Pancreas (tissue), 10 donors: ENCODE data around the gene PDP2. TPM values are rescaled to one million over a fixed set of nuclear protein-coding genes. Genes with fewer than 3 reads are reported as not detected.
"Not testable (repeated sequence)": the region's sequence is repeated elsewhere in the genome, so short reads cannot be mapped to it uniquely, and the experiment has no call there.

Experiments
- ATAC-seq, 4 donors: fragments of 200-7000 bp; cut with Tn5 transposase; one replicate each; pipeline versions ENCODE4 v1.8.0 to v1.9.1; 2020; ENCODE audit warnings: mild to moderate bottlenecking in 4 of 4, moderate library complexity in 4 of 4
- DNase-seq, 6 donors: peaks; one replicate each; pipeline ENCODE4 v3.0.0-alpha.2; 2020
- FAIRE-seq: peaks from 2 replicates; lab custom pipeline; 2012; peaks lifted over from hg19 to GRCh38; lab: Jason Lieb, UNC
- H3K27ac ChIP-seq, 4 donors: fragments of 200-600 bp; sonication (generic); 1 replicate in 3 of 4; 2 replicates in 1 of 4; pipeline versions ENCODE4 v1.5.0 to v1.8.0; 2020
- H3K27me3 ChIP-seq, 4 donors: fragments of 200-600 bp; one replicate each; pipeline ENCODE4 v1.8.0; 2021
- H3K36me3 ChIP-seq, 3 donors: fragments of 200-600 bp; sonication (generic) in 1 of 3; one replicate each; pipeline versions ENCODE4 v1.5.0 to v1.8.0; 2020 to 2021
- H3K4me1 ChIP-seq, 3 donors: fragments of 200-600 bp; one replicate each; pipeline ENCODE4 v1.8.0; 2021
- H3K4me3 ChIP-seq, 4 donors: fragments of 200-600 bp; sonication (generic) in 2 of 4; one replicate each; pipeline versions ENCODE4 v1.5.0 to v1.8.0; 2020 to 2021
- H3K9me3 ChIP-seq, 4 donors: fragments of 200-600 bp; one replicate each; pipeline ENCODE4 v1.8.0; 2021
- WGBS, 2 donors: extraction: QIAGEN DNeasy Blood & Tissue Kit; methylation state at CpG; one replicate each; pipeline ENCODE4 v1.1.7; 2013; 5-methylcytosine and 5-hydroxymethylcytosine counted together
- intact Hi-C, 3 donors: fragments of 100-400 bp; cut with DNase I; formaldehyde crosslinking; loops; one replicate each; pipeline versions ENCODE4 v1.11.1 to v1.14.2; 2022
- polyA plus RNA-seq, 2 donors: library from polyadenylated mRNA; stranded (reverse); fragments of 200-250 nt; gene quantifications; one replicate each; pipeline ENCODE4 v1.2.3, GENCODE V29; 2013
- total RNA-seq, 6 donors: library from RNA; stranded (reverse); fragmentation: NEBNext Ultra II Directional in 4 of 6; extraction: Animal tissue kit (Norgen Biotek cat#: 25700) in 4 of 6; gene quantifications; one replicate each; pipeline versions ENCODE4 v1.2.1 to v1.2.4, GENCODE V29; 2021 to 2023
- TF ChIP-seq, protein P1 (sequence below), 4 donors: fragments of 200-600 bp; sonication (generic) in 3 of 4; IDR thresholded peaks; one replicate each; pipeline versions ENCODE4 v1.5.0 to v1.8.0; 2021; ENCODE audit warnings: antibody characterized with exemption in 4 of 4
- donor health status: healthy with polysubstance abuse.
- donor health status: DM: no; HTN: no; CAD: no; lungs with moderate emphysema.
- donor health status: DM: no; HTN: no; CAD: no.
- donor health status: control.
- donor health status: control.
- donor health status: Bipolar disorder and iron deficiency.
- donor health status: DM: yes; HTN: yes; CAD: no.
- donor health status: DM: no; HTN: no; CAD: no.
- donor health status: DM: no; HTN: no; CAD: no.
- donor health status: DM: yes; HTN: yes; CAD: no.

PDP2 gene
- total and polyA plus RNA-seq, 8 donors, result 1.6 to 8.5 (median 7.2) TPM

DNA sequence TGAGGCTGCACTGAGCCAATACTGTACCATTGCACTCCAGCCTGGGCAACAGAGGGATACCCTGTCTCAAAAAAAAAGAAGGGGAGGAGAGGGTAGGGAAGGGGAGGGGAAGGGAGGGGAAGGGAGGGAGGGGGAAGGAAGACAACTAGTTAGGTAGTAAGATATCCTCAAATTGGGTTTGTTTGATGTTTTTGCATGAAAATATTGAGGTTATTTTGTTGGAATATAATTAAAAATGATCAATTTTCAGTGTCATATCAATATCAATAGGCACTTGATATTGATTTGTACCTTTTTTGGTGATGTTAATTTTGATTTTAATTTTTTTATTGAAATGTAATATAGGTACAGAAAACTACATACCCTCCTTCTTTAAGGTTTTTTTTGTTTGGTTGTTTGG is 16.6 kb upstream of the PDP2 start:
- FAIRE-seq (no peak), ATAC-seq (no peak), DNase-seq (no peak)
- no peak overlapping the region for H3K27ac ChIP-seq
- H3K4me3 ChIP-seq, result no peak overlapping the region
- H3K27me3 ChIP-seq, result no peaks in the 10 kb centered on the region
- no peaks in the 10 kb centered on the region for H3K36me3 ChIP-seq
- H3K4me1 ChIP-seq, result no peaks in the 10 kb centered on the region
- no peaks in the 10 kb centered on the region for H3K9me3 ChIP-seq
- TF ChIP-seq, protein P1, sequence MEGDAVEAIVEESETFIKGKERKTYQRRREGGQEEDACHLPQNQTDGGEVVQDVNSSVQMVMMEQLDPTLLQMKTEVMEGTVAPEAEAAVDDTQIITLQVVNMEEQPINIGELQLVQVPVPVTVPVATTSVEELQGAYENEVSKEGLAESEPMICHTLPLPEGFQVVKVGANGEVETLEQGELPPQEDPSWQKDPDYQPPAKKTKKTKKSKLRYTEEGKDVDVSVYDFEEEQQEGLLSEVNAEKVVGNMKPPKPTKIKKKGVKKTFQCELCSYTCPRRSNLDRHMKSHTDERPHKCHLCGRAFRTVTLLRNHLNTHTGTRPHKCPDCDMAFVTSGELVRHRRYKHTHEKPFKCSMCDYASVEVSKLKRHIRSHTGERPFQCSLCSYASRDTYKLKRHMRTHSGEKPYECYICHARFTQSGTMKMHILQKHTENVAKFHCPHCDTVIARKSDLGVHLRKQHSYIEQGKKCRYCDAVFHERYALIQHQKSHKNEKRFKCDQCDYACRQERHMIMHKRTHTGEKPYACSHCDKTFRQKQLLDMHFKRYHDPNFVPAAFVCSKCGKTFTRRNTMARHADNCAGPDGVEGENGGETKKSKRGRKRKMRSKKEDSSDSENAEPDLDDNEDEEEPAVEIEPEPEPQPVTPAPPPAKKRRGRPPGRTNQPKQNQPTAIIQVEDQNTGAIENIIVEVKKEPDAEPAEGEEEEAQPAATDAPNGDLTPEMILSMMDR (IDR thresholded peaks at IDR 0.05), result no peak
- intact Hi-C loops, result loop anchor here in 1 of 3 donors (10.0 kb wide), 1 partner anchor 459 kb away; no protein-coding TSS in a partner anchor

DNA sequence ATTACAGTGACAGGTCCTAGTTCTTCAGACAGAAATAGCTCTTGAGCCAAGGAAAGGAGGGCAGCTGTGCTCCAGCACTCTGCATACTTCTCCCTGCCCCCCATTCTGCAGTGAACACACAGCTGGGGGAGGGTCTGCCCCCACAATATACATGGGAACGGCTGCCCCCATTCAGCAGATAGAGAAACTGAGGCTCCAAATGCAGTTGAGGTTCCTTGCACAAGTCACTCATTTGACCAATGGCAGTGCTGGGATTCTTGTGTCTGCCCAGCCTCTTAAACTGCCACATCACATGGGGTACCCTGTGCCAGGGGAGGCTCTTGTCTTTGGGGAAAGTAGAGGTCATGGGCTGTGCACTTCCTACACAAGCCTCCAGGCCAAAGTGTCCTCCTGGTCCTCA is 10.9 kb upstream of the PDP2 start:
- ATAC-seq (no peak), FAIRE-seq (no peak), DNase-seq (no peak)
- intact Hi-C loops, result loop anchor here in 2 of 3 donors (5.0 to 10.0 kb wide), 2 partner anchors 462 to 465 kb away; no protein-coding TSS in a partner anchor
- TF ChIP-seq, protein P1 (IDR thresholded peaks at IDR 0.05), result no peak
- Histone ChIP-seq H3K9me3 (no peaks in the 10 kb centered on the region), H3K4me1 (peaks cover 0 to 7% (median 6%) of the 10 kb centered on the region in 3 donors), H3K4me3 (no peak overlapping the region), H3K27me3 (no peaks in the 10 kb centered on the region), H3K36me3 (no peaks in the 10 kb centered on the region), H3K27ac (no peak overlapping the region)
- whole genome bisulfite sequencing, 2 donors, result 77 to 80% methylated on average over 1 of the region's 1 CpG

DNA sequence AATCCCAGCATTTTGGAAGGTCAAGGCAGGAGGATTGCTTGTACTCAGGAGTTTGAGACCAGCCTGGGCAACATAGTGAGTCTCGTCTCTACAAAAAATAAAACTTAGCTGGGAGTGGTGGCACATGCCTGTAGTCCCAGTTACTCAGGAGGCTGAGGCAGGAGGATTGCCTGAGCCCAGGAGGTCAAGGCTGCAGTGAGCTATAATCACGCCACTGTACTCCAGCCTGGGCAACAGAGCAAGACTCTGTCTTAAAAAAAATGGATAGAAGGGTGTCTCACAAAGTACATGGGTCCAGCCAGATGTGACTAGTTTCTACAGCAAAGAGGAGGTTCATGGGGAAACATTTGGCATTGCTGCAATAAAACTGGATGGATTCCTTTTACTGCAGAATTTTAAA is 9.0 kb upstream of the PDP2 start:
- H3K36me3 ChIP-seq, FAIRE-seq, H3K27me3 ChIP-seq, H3K9me3 ChIP-seq, H3K4me3 ChIP-seq, H3K4me1 ChIP-seq, H3K27ac ChIP-seq, ATAC-seq, DNase-seq: not testable (repeated sequence)
- 86 to 95% methylated on average over 2 of the region's 2 CpGs for WGBS, 2 donors
- intact Hi-C loops, result loop anchor here in 1 of 3 donors (5.0 kb wide), 1 partner anchor 144 kb away; no protein-coding TSS in a partner anchor

DNA sequence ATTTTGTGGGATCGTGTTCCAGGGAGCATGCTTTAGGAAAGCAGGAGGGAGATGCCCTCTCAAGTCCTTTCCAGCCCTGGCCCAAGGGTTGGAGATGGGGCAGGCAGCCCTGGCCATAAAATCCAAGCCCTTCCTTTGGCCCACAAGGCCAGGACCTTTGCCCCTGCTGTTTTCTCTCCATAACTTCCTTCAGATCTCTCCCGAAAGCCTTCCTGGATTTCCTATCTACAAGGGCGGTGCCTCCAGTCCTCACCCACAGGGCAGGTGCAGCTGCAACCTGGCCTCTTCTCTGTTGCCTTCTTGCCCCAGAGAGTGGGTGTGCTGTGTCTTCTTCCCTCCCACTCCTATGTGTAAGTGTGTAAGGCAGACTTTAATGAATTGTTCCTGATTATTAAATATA is 8.5 kb upstream of the PDP2 start:
- Histone ChIP-seq H3K9me3 (no peaks in the 10 kb centered on the region), H3K27me3 (no peaks in the 10 kb centered on the region), H3K27ac (no peak overlapping the region), H3K4me1 (peaks cover 0 to 7% (median 6%) of the 10 kb centered on the region in 3 donors), H3K36me3 (no peaks in the 10 kb centered on the region), H3K4me3 (no peak overlapping the region)
- TF ChIP-seq, protein P1 (IDR thresholded peaks at IDR 0.05), result no peak
- intact Hi-C loops, result loop anchor here in 1 of 3 donors (5.0 kb wide), 1 partner anchor 145 kb away; no protein-coding TSS in a partner anchor
- 62 to 63% methylated on average over 3 of the region's 3 CpGs for WGBS, 2 donors
- ATAC-seq (no peak), FAIRE-seq (no peak), DNase-seq (no peak)

DNA sequence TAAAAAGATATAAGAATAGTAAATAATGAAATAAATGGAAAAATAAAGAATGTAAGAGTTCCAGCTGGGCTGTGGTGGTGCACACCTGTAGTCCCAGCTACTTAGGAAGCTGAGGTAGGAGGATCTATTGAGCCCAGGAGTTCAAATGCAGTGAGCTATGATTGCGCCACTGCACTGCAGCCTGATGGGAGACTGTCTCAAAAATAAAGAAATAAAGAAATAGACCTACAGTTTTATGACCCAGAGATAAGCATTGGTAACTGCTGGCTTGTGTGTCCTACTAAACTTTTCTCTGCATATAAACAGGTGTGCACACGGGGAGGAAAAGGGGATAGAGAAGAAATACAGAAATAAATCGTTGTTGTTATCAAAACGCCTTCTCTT is 7.8 kb upstream of the PDP2 start:
- ATAC-seq (peak in 2 of 4 donors; percentile 1 to 2), FAIRE-seq (no peak), DNase-seq (no peak)
- Histone ChIP-seq H3K27me3 (no peaks in the 10 kb centered on the region), H3K27ac (peak overlapping the region in 3 of 4 donors; percentile 10 to 57 (median 55)), H3K4me3 (peak overlapping the region; percentile 9 to 47 (median 24)), H3K9me3 (no peaks in the 10 kb centered on the region), H3K4me1 (peaks cover under 1 to 7% (median 6%) of the 10 kb centered on the region in 3 donors), H3K36me3 (no peaks in the 10 kb centered on the region)
- intact Hi-C loops, result loop anchor here in 1 of 3 donors (5.0 kb wide), 1 partner anchor 145 kb away; no protein-coding TSS in a partner anchor
- TF ChIP-seq, protein P1 (IDR thresholded peaks at IDR 0.05), result no peak
- 26 to 29% methylated on average over 4 of the region's 4 CpGs for WGBS, 2 donors
